IMR-90 (cell line): ENCODE results near the gene ADAMTS16. TPM values are rescaled to one million over a fixed set of nuclear protein-coding genes. Genes with fewer than 3 reads are reported as not detected.

Experiments
- ATAC-seq: fragments of 200-7000 bp; cut with Tn5 transposase; 2 replicates; pipeline ENCODE4 v1.9.1; 2020; ENCODE audit warnings: low read depth, mild to moderate bottlenecking, moderate library complexity
- BruUV-seq: library from RNA; stranded (reverse); fragments of 400-500 nt; replicated peaks from 2 replicates; lab custom pipeline; 2021; lab: Mats Ljungman, UMichigan
- CTCF ChIA-PET: fragments of 300-600 bp; formaldehyde crosslinking; extraction: SDS; loops from one replicate; lab custom pipeline; 2021; ENCODE audit warnings: antibody characterized with exemption; lab: Yijun Ruan, JAX
- POLR2A ChIA-PET: fragments of 300-600 bp; sonication (Branson Sonifier 250); formaldehyde crosslinking; loops from one replicate; lab custom pipeline; 2022; ENCODE audit warnings: antibody characterized with exemption; ENCODE audit not compliant: unreplicated experiment; lab: Charles Lee
- DNase-seq: peaks from one replicate; pipeline ENCODE4 v3.0.0; 2013
- H2AFZ ChIP-seq: replicated peaks from 2 replicates; pipeline ENCODE3; 2013; ENCODE audit warnings: low read length, mild to moderate bottlenecking; ENCODE audit not compliant: poor library complexity
- H2AK5ac ChIP-seq: 2 replicates; pipeline ENCODE4 v1.6.1; 2013; ENCODE audit warnings: low read depth, low read length, inconsistent platforms
- H2AK9ac ChIP-seq: replicated peaks from 2 replicates; pipeline ENCODE3; 2013; ENCODE audit warnings: mild to moderate bottlenecking, low read depth, low read length, moderate library complexity; ENCODE audit not compliant: poor library complexity
- H2BK120ac ChIP-seq: 2 replicates; pipeline ENCODE4 v1.6.1; 2013; ENCODE audit warnings: low read depth, low read length, inconsistent platforms
- H2BK15ac ChIP-seq: 3 replicates; pipeline ENCODE4 v1.6.1; 2013; ENCODE audit warnings: low read depth, low read length, inconsistent platforms
- H2BK20ac ChIP-seq: 2 replicates; pipeline ENCODE4 v1.6.1; 2013; ENCODE audit warnings: low read depth, mild to moderate bottlenecking, inconsistent platforms, low read length, moderate library complexity
- H2BK5ac ChIP-seq: 2 replicates; pipeline ENCODE4 v1.6.1; 2013; ENCODE audit warnings: mild to moderate bottlenecking, low read depth, low read length, inconsistent platforms; ENCODE audit not compliant: poor library complexity, severe bottlenecking
- H3K14ac ChIP-seq: replicated peaks from 2 replicates; pipeline ENCODE4 v1.6.1; 2013; ENCODE audit warnings: low read depth, low read length, inconsistent platforms
- H3K18ac ChIP-seq: 2 replicates; pipeline ENCODE4 v1.6.1; 2013; ENCODE audit warnings: low read depth, low read length, control low read depth
- H3K23ac ChIP-seq: 2 replicates; pipeline ENCODE4 v1.6.1; 2013; ENCODE audit warnings: low read depth, low read length, inconsistent platforms
- H3K27ac ChIP-seq: 2 replicates; pipeline ENCODE4 v1.5.1; 2013; ENCODE audit warnings: mild to moderate bottlenecking, control low read depth, low read length; ENCODE audit not compliant: insufficient read depth
- H3K27me3 ChIP-seq: 2 replicates; pipeline ENCODE4 v1.6.1; 2013; ENCODE audit warnings: low read length; ENCODE audit not compliant: control insufficient read depth, insufficient read depth
- H3K36me3 ChIP-seq: 2 replicates; pipeline ENCODE4 v1.6.1; 2013; ENCODE audit warnings: low read length, mixed read lengths; ENCODE audit not compliant: control insufficient read depth, insufficient read depth
- H3K4ac ChIP-seq: 2 replicates; pipeline ENCODE4 v1.6.1; 2013; ENCODE audit warnings: low read depth, low read length, inconsistent platforms
- H3K4me1 ChIP-seq: 2 replicates; pipeline ENCODE4 v1.6.1; 2013; ENCODE audit warnings: low read length, mixed read lengths; ENCODE audit not compliant: control insufficient read depth, insufficient read depth
- H3K4me2 ChIP-seq: 2 replicates; pipeline ENCODE4 v1.6.1; 2013; ENCODE audit warnings: low read depth, mild to moderate bottlenecking, control low read depth, low read length, moderate library complexity
- H3K4me3 ChIP-seq: 2 replicates; pipeline ENCODE4 v1.5.1; 2013; ENCODE audit warnings: low read depth, mild to moderate bottlenecking, control low read depth, low read length, moderate library complexity; ENCODE audit not compliant: insufficient read depth
- H3K56ac ChIP-seq: 2 replicates; pipeline ENCODE4 v1.6.1; 2013; ENCODE audit warnings: low read length, inconsistent platforms; ENCODE audit not compliant: insufficient read depth; ENCODE audit errors: extremely low read depth
- H3K79me1 ChIP-seq, 2 experiments: 2 replicates each; pipeline ENCODE4 v1.6.1; 2013; ENCODE audit warnings: low read length in 2 of 2, inconsistent platforms in 1 of 2, low read depth in 1 of 2
- H3K9ac ChIP-seq: 2 replicates; pipeline ENCODE4 v1.6.1; 2013; ENCODE audit warnings: low read depth, low read length, control low read depth
- H3K9me1 ChIP-seq: 2 replicates; pipeline ENCODE4 v1.6.1; 2013; ENCODE audit warnings: low read length, inconsistent platforms; ENCODE audit not compliant: insufficient read depth
- H3K9me3 ChIP-seq: 2 replicates; pipeline ENCODE4 v1.6.1; 2013; ENCODE audit warnings: low read length; ENCODE audit not compliant: control insufficient read depth, insufficient read depth
- H4K20me1 ChIP-seq: 2 replicates; pipeline ENCODE4 v1.6.1; 2013; ENCODE audit warnings: low read length, inconsistent platforms; ENCODE audit not compliant: insufficient read depth
- H4K5ac ChIP-seq: 2 replicates; pipeline ENCODE4 v1.6.1; 2013; ENCODE audit warnings: mild to moderate bottlenecking, low read depth, low read length, control low read depth
- H4K8ac ChIP-seq, 2 experiments: 2 replicates each; pipeline ENCODE4 v1.6.1; 2013; ENCODE audit warnings: low read depth in 2 of 2, low read length in 2 of 2, control low read depth in 1 of 2, inconsistent platforms in 1 of 2
- H4K91ac ChIP-seq: 2 replicates; pipeline ENCODE4 v1.6.1; 2013; ENCODE audit warnings: low read depth, low read length, inconsistent platforms; ENCODE audit not compliant: insufficient read depth
- BHLHE40 ChIP-seq: fragments of 150-350 bp; IDR thresholded peaks from 2 replicates; pipeline ENCODE4 v1.6.1; 2016; ENCODE audit warnings: mild to moderate bottlenecking, low read depth, low read length
- CEBPB ChIP-seq: IDR thresholded peaks from 2 replicates; pipeline ENCODE4 v1.6.1; 2012; ENCODE audit warnings: low read depth, low read length, improper control_type of control experiment
- CHD1 ChIP-seq: IDR thresholded peaks from 2 replicates; pipeline ENCODE4 v1.6.1; 2012; ENCODE audit warnings: low read depth, low read length, improper control_type of control experiment
- FOS ChIP-seq: fragments of 150-350 bp; IDR thresholded peaks from 2 replicates; pipeline ENCODE4 v1.6.1; 2016; ENCODE audit warnings: low read depth, low read length
- MAFK ChIP-seq: IDR thresholded peaks from 2 replicates; pipeline ENCODE4 v1.6.1; 2012; ENCODE audit warnings: low read depth, low read length, improper control_type of control experiment
- MAZ ChIP-seq: IDR thresholded peaks from 2 replicates; pipeline ENCODE4 v1.6.1; 2012; ENCODE audit warnings: low read depth, mild to moderate bottlenecking, low read length, improper control_type of control experiment, moderate library complexity, borderline replicate concordance
- MXI1 ChIP-seq: IDR thresholded peaks from 2 replicates; pipeline ENCODE4 v1.6.1; 2012; ENCODE audit warnings: low read depth, mild to moderate bottlenecking, low read length, moderate library complexity, borderline replicate concordance
- NFE2L2 ChIP-seq: fragments of 150-350 bp; IDR thresholded peaks from 2 replicates; pipeline ENCODE4 v1.6.1; 2016; ENCODE audit warnings: low read depth, mild to moderate bottlenecking, low read length
- POLR2A ChIP-seq: IDR thresholded peaks from 2 replicates; pipeline ENCODE4 v1.6.1; 2012; ENCODE audit warnings: mild to moderate bottlenecking, low read depth, low read length
- RAD21 ChIP-seq: IDR thresholded peaks from 2 replicates; pipeline ENCODE4 v1.6.1; 2012; ENCODE audit warnings: low read length, improper control_type of control experiment
- RCOR1 ChIP-seq: IDR thresholded peaks from 2 replicates; pipeline ENCODE4 v1.6.1; 2012; ENCODE audit warnings: mild to moderate bottlenecking, low read length, improper control_type of control experiment; ENCODE audit not compliant: insufficient replicate concordance
- RFX5 ChIP-seq: IDR thresholded peaks from 2 replicates; pipeline ENCODE4 v1.8.0; 2012; ENCODE audit warnings: low read depth, mild to moderate bottlenecking, low read length, moderate library complexity
- SMC3 ChIP-seq: fragments of 150-350 bp; IDR thresholded peaks from 2 replicates; pipeline ENCODE4 v1.6.1; 2016; ENCODE audit warnings: low read depth, mild to moderate bottlenecking, antibody characterized with exemption, low read length, moderate library complexity
- WGBS, 2 experiments: methylation state at CpG; one replicate each; pipeline versions ENCODE4 v1.1.5 to v1.1.7; 2013; ENCODE audit warnings: missing lambda C conversion rate in 2 of 2; ENCODE audit not compliant: insufficient read length in 1 of 2; ENCODE audit errors: extremely low coverage in 2 of 2; 5-methylcytosine and 5-hydroxymethylcytosine counted together
- dilution Hi-C: fragments of 300-500 bp; cut with HindIII; formaldehyde crosslinking; loops from one replicate; pipeline ENCODE4 v1.14.3; 2018; ENCODE audit warnings: low sequenced_read_pairs; ENCODE audit not compliant: unreplicated experiment
- in situ Hi-C: fragments of 300-500 bp; cut with MboI; formaldehyde crosslinking; loops from 3 replicates; pipeline ENCODE4 v1.14.3; 2019; ENCODE audit warnings: low sequenced_read_pairs, inconsistent platforms, mixed read lengths
- intact Hi-C: fragments of 100-400 bp; cut with micrococcal nuclease; formaldehyde crosslinking; loops from 2 replicates; pipeline ENCODE4 v1.10.0; 2022
- polyA plus RNA-seq, 3 experiments: library from polyadenylated mRNA; depleted of rRNA; stranded (reverse); fragments of >200 nt; gene quantifications; 2 replicates each; pipeline ENCODE4 v1.2.3, GENCODE V29; 2012; ENCODE audit warnings: low replicate concordance in 1 of 3
- total RNA-seq: library from RNA; depleted of rRNA; stranded (reverse); fragments of >200 nt; gene quantifications from 2 replicates; pipeline ENCODE4 v1.2.3, GENCODE V29; 2012
- TF ChIP-seq, protein P1 (sequence below): fragments of 150-350 bp; IDR thresholded peaks from 2 replicates; pipeline ENCODE4 v1.6.1; 2017; ENCODE audit warnings: mild to moderate bottlenecking, antibody characterized with exemption, low read length, low read depth
- TF ChIP-seq, protein P2 (sequence below): fragments of 150-350 bp; IDR thresholded peaks from 2 replicates; pipeline ENCODE4 v1.6.1; 2016; ENCODE audit warnings: low read depth, mild to moderate bottlenecking, low read length, moderate library complexity, borderline replicate concordance
- TF ChIP-seq, protein P3 (sequence below): conservative IDR thresholded peaks from 2 replicates; pipeline ENCODE4 v1.5.1; 2012; ENCODE audit warnings: mild to moderate bottlenecking, low read depth, low read length, improper control_type of control experiment

The ADAMTS16 gene
- total and polyA plus RNA-seq, 2 of the 4 experiments (the other 2 are of a cell fraction): 0.09 to 0.18 TPM

DNA sequence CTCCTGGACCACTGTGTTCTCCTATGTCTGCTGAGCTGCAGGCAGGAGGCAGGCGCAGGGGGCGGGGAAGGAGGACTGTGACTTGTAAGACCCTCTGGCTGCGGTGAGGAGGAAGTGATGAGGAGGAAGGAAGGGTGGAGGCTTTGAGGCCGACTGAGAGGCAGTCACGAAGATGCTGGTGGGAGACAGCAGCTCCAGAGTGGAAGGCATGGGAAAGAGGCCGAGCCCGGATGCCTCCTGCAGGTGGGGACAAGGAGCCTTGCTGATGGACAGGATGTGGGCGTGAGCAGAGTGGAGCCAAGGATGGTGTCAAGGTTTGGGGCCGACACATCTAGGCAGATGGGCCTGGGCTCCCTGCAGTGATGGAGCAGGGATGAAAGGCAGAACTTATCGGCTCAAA, 208.0 kb downstream of the ADAMTS16 start:
- H3K9me3 ChIP-seq: peaks cover 11% of the 10 kb centered on the region
- no peaks in the 10 kb centered on the region for H3K27me3 ChIP-seq
- no peak for DNase-seq
- H3K18ac ChIP-seq: no peak overlapping the region
- H3K4me3 ChIP-seq: no peak overlapping the region
- no peak overlapping the region for H3K4ac ChIP-seq
- no peak overlapping the region for H2BK15ac ChIP-seq
- CTCF ChIA-PET: no interaction called here
- H4K20me1 ChIP-seq: no peaks in the 10 kb centered on the region
- no TSS peak for BruUV-seq
- intact Hi-C loops: no loop called here
- TF ChIP-seq MAZ (no peak), FOS (no peak), SMC3 (no peak), MXI1 (no peak), RCOR1 (no peak), CEBPB (no peak), CHD1 (no peak), RFX5 (no peak), MAFK (no peak), POLR2A (no peak), RAD21 (no peak), NFE2L2 (no peak), BHLHE40 (no peak)
- TF ChIP-seq, protein P1, sequence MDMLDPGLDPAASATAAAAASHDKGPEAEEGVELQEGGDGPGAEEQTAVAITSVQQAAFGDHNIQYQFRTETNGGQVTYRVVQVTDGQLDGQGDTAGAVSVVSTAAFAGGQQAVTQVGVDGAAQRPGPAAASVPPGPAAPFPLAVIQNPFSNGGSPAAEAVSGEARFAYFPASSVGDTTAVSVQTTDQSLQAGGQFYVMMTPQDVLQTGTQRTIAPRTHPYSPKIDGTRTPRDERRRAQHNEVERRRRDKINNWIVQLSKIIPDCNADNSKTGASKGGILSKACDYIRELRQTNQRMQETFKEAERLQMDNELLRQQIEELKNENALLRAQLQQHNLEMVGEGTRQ: no peak
- TF ChIP-seq, protein P2, sequence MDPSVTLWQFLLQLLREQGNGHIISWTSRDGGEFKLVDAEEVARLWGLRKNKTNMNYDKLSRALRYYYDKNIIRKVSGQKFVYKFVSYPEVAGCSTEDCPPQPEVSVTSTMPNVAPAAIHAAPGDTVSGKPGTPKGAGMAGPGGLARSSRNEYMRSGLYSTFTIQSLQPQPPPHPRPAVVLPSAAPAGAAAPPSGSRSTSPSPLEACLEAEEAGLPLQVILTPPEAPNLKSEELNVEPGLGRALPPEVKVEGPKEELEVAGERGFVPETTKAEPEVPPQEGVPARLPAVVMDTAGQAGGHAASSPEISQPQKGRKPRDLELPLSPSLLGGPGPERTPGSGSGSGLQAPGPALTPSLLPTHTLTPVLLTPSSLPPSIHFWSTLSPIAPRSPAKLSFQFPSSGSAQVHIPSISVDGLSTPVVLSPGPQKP: no peak
- TF ChIP-seq, protein P3, sequence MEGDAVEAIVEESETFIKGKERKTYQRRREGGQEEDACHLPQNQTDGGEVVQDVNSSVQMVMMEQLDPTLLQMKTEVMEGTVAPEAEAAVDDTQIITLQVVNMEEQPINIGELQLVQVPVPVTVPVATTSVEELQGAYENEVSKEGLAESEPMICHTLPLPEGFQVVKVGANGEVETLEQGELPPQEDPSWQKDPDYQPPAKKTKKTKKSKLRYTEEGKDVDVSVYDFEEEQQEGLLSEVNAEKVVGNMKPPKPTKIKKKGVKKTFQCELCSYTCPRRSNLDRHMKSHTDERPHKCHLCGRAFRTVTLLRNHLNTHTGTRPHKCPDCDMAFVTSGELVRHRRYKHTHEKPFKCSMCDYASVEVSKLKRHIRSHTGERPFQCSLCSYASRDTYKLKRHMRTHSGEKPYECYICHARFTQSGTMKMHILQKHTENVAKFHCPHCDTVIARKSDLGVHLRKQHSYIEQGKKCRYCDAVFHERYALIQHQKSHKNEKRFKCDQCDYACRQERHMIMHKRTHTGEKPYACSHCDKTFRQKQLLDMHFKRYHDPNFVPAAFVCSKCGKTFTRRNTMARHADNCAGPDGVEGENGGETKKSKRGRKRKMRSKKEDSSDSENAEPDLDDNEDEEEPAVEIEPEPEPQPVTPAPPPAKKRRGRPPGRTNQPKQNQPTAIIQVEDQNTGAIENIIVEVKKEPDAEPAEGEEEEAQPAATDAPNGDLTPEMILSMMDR: no peak
- no peak overlapping the region for H3K4me2 ChIP-seq
- H3K4me1 ChIP-seq: no peaks in the 10 kb centered on the region
- H4K8ac ChIP-seq: no peak overlapping the region
- no peak overlapping the region for H3K23ac ChIP-seq
- H3K14ac ChIP-seq: no peak overlapping the region
- H2BK5ac ChIP-seq: no peak overlapping the region
- H2BK20ac ChIP-seq: no peak overlapping the region
- no peak overlapping the region for H2AK9ac ChIP-seq
- no peak overlapping the region for H2AK5ac ChIP-seq
- ATAC-seq: no peak
- dilution Hi-C loops: no loop called here
- in situ Hi-C loops: no loop called here
- peaks cover 2% of the 10 kb centered on the region; the same call in 1 of the 2 replicates for H3K9me1 ChIP-seq
- no peak overlapping the region for H3K27ac ChIP-seq
- no peak overlapping the region for H3K9ac ChIP-seq
- POLR2A ChIA-PET: no interaction called here
- no peak overlapping the region for H2AFZ ChIP-seq
- H3K36me3 ChIP-seq: no peaks in the 10 kb centered on the region
- no peak overlapping the region for H4K5ac ChIP-seq
- H2BK120ac ChIP-seq: no peak overlapping the region
- 49% methylated on average over 5 of the region's 10 CpGs; no CpG with 5 or more reads in 1 of the 2 experiments for WGBS, 2 experiments
- no peak overlapping the region for H3K56ac ChIP-seq
- H4K91ac ChIP-seq: no peak overlapping the region
- no peaks in the 10 kb centered on the region for H3K79me1 ChIP-seq
